Measurements from ENCODE around the gene TMEM123.

DNA sequence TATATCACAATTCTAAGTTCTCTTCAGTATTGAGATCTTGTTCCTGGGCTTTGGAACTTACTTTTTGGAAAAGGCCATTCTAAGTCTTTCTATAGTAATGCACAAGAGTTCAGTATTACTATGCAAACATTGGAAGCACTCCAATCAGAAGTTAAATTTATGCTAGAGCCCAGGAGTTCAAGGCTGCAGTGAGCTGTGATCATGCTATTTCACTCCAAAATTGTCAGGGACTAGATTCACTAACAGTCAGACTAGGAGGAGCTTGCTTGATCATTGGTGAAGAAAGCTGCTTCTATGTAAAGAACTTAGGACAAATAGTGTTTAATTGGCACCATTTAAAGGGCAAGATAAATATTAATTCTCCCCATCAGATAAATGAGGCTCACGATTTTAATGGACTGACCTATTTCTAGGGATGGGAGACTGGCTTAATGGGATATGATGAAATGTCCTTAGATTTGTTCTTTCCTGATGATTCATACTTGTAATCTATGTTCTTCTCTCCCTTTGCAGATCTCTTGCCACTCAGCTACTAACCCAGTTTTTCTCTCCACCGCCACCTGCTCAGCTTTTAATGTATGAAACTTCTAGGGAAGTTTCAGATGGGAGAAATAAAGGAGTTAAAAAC, 32.6 kb upstream of the TMEM123 start:
- TF ChIP-seq, protein P1, sequence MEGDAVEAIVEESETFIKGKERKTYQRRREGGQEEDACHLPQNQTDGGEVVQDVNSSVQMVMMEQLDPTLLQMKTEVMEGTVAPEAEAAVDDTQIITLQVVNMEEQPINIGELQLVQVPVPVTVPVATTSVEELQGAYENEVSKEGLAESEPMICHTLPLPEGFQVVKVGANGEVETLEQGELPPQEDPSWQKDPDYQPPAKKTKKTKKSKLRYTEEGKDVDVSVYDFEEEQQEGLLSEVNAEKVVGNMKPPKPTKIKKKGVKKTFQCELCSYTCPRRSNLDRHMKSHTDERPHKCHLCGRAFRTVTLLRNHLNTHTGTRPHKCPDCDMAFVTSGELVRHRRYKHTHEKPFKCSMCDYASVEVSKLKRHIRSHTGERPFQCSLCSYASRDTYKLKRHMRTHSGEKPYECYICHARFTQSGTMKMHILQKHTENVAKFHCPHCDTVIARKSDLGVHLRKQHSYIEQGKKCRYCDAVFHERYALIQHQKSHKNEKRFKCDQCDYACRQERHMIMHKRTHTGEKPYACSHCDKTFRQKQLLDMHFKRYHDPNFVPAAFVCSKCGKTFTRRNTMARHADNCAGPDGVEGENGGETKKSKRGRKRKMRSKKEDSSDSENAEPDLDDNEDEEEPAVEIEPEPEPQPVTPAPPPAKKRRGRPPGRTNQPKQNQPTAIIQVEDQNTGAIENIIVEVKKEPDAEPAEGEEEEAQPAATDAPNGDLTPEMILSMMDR (IDR thresholded peaks at IDR 0.05) = no peak
- TF ChIP-seq POLR2A (IDR thresholded peaks at IDR 0.05) = no peak
